Measurements from ENCODE around the gene PLXDC1.

DNA sequence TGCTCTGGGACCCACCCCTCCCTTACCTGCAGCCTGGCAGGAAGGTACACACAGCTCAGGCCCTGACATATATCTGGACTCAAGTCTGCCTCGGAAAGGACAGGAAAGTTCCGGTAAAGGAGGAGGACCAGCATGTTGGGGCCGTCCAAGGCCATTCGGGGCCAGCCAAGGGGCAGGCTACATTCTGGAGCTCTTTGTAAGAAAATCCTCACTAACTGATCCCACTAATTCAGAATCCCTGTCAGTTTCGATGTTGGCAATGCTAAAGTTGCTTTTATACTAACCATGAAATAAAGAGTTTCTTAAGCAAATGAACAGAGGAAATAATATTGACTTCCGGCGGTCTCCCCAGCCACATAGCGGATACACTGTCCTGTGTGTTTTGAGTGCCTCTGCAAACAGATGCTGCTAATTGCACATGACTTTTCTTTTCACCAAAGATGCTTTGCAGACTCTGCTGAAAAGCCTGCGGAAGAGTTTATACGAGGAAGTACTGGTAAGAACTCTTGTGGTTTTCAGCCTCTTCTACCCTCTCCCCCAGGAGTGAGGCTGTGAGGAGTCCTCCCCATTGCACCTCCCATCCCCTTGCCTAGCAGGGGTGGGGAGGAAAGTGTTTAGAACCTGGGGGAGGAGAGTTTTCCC is 54.8 kb downstream of the PLXDC1 start:
- TF ChIP-seq CTCF (IDR thresholded peaks at IDR 0.05) (no peak), POLR2A (IDR thresholded peaks at IDR 0.05) (no peak)

All from adrenal gland (tissue), 5 donors.